ENCODE results near the gene DLST. TPM values are rescaled to one million over a fixed set of nuclear protein-coding genes. Genes with fewer than 3 reads are reported as not detected.

The DLST gene
- total RNA-seq, 1 experiment from 2014 or later = 112 TPM

DNA sequence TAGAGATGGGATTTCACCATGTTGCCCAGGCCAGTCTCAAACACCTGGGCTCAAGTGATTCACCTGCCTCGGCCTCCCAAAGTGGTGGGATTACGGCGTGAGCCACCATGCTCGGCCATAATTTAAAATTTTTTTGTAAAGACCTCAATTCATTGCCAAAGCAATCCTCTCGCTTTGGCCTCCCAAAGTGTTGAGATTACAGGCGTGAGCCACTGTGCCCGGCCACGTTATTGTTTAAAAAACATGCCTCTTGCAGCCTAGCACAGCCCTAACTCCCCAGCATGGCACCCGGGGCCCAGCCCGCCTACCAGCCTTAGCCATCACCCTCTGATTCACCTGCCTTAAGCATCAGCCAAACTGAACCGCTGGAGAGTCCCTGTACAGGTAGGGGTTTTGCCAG lies 54.4 kb downstream of the DLST start (continued):
- TF ChIP-seq, protein P1, sequence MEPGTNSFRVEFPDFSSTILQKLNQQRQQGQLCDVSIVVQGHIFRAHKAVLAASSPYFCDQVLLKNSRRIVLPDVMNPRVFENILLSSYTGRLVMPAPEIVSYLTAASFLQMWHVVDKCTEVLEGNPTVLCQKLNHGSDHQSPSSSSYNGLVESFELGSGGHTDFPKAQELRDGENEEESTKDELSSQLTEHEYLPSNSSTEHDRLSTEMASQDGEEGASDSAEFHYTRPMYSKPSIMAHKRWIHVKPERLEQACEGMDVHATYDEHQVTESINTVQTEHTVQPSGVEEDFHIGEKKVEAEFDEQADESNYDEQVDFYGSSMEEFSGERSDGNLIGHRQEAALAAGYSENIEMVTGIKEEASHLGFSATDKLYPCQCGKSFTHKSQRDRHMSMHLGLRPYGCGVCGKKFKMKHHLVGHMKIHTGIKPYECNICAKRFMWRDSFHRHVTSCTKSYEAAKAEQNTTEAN (CRISPR knock-in tag; IDR thresholded peaks at IDR 0.05) = no peak
- TF ChIP-seq TCF7 (CRISPR knock-in tag; IDR thresholded peaks at IDR 0.05; ENCODE audit: low read depth) (no peak), HMGA2 (CRISPR knock-in tag; IDR thresholded peaks at IDR 0.05) (no peak), RORB (CRISPR knock-in tag; IDR thresholded peaks at IDR 0.05) (no peak), MXD4 (CRISPR knock-in tag; IDR thresholded peaks at IDR 0.05; ENCODE audit: borderline replicate concordance) (no peak), SMAD3 (CRISPR knock-in tag; IDR thresholded peaks at IDR 0.05; ENCODE audit: borderline replicate concordance) (no peak)
- TF ChIP-seq, protein P2, sequence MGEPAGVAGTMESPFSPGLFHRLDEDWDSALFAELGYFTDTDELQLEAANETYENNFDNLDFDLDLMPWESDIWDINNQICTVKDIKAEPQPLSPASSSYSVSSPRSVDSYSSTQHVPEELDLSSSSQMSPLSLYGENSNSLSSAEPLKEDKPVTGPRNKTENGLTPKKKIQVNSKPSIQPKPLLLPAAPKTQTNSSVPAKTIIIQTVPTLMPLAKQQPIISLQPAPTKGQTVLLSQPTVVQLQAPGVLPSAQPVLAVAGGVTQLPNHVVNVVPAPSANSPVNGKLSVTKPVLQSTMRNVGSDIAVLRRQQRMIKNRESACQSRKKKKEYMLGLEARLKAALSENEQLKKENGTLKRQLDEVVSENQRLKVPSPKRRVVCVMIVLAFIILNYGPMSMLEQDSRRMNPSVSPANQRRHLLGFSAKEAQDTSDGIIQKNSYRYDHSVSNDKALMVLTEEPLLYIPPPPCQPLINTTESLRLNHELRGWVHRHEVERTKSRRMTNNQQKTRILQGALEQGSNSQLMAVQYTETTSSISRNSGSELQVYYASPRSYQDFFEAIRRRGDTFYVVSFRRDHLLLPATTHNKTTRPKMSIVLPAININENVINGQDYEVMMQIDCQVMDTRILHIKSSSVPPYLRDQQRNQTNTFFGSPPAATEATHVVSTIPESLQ (CRISPR knock-in tag; IDR thresholded peaks at IDR 0.05) = no peak

DNA sequence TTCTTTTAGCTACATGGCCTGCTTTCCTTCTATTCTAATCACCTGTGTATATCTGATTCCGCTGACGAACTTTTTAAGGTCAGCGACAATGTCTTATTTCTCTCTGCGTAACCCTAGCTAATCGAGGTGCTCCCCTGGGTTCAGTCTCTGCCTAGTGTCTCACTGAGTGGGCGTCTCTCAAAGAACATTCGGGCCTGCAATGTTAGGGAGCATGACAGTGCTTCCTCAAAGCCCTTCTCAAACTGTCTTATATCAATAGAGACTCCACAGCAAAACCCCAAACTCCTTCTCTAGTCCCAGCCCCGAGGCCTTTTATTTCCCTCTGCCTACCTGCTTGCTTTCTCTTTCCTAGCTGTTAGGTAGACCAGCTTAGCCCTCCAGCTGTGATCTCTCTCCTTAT lies 55.0 kb downstream of the DLST start:
- Mint-ChIP-seq H3K4me3 (no peak overlapping the region), H3K36me3 (no peaks in the 10 kb centered on the region), H3K4me1 (0 out of 2 replicates have a peak, but pooled peaks cover 3% of the 10 kb centered on the region), H3K27ac (no peak overlapping the region), H3K9me3 (no peaks in the 10 kb centered on the region), H3K27me3 (ENCODE audit: low read depth) (no peaks in the 10 kb centered on the region; the same call in none of the 2 replicates)
- CTCF ChIA-PET = interaction anchor here (1.1 to 2.5 kb wide), 5 partner anchors 8 to 76 kb away, joined by 3 to 23 read pairs (median 4); no protein-coding TSS in a partner anchor
- no peak for ATAC-seq
- DNase-seq (ENCODE audit: low spot score) = no peak
- POLR2A ChIA-PET = no interaction called here
- TF ChIP-seq SOX15 (CRISPR knock-in tag; IDR thresholded peaks at IDR 0.05) (no peak), NR2C2 (CRISPR knock-in tag; IDR thresholded peaks at IDR 0.05) (no peak), TEAD4 (CRISPR knock-in tag; IDR thresholded peaks at IDR 0.05) (no peak), SMAD4 (CRISPR knock-in tag; IDR thresholded peaks at IDR 0.05) (no peak), GRHL2 (CRISPR knock-in tag; IDR thresholded peaks at IDR 0.05; ENCODE audit: insufficient replicate concordance, severe bottlenecking) (no peak), NR3C1 (CRISPR knock-in tag; conservative IDR thresholded peaks at IDR 0.05; ENCODE audit: low read depth) (no peak), MYBL2 (CRISPR knock-in tag; IDR thresholded peaks at IDR 0.05) (no peak), FOXK1 (CRISPR knock-in tag; IDR thresholded peaks at IDR 0.05) (no peak), ZBTB21 (CRISPR knock-in tag; IDR thresholded peaks at IDR 0.05; ENCODE audit: borderline replicate concordance) (no peak), FOXP1 (CRISPR knock-in tag; IDR thresholded peaks at IDR 0.05; ENCODE audit: borderline replicate concordance) (no peak), ZNF121 (CRISPR knock-in tag; IDR thresholded peaks at IDR 0.05) (no peak), SP1 (CRISPR knock-in tag; conservative IDR thresholded peaks at IDR 0.05) (no peak), NFYB (CRISPR knock-in tag; conservative IDR thresholded peaks at IDR 0.05; ENCODE audit: low read depth) (no peak), GTF2I (CRISPR knock-in tag; conservative IDR thresholded peaks at IDR 0.05) (no peak)
- TF ChIP-seq, protein P3, sequence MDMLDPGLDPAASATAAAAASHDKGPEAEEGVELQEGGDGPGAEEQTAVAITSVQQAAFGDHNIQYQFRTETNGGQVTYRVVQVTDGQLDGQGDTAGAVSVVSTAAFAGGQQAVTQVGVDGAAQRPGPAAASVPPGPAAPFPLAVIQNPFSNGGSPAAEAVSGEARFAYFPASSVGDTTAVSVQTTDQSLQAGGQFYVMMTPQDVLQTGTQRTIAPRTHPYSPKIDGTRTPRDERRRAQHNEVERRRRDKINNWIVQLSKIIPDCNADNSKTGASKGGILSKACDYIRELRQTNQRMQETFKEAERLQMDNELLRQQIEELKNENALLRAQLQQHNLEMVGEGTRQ (CRISPR knock-in tag; IDR thresholded peaks at IDR 0.05) = no peak
- TF ChIP-seq, protein P4, sequence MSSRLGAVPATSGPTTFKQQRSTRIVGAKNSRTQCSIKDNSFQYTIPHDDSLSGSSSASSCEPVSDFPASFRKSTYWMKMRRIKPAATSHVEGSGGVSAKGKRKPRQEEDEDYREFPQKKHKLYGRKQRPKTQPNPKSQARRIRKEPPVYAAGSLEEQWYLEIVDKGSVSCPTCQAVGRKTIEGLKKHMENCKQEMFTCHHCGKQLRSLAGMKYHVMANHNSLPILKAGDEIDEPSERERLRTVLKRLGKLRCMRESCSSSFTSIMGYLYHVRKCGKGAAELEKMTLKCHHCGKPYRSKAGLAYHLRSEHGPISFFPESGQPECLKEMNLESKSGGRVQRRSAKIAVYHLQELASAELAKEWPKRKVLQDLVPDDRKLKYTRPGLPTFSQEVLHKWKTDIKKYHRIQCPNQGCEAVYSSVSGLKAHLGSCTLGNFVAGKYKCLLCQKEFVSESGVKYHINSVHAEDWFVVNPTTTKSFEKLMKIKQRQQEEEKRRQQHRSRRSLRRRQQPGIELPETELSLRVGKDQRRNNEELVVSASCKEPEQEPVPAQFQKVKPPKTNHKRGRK (CRISPR knock-in tag; IDR thresholded peaks at IDR 0.05; ENCODE audit: borderline replicate concordance) = no peak
- TF ChIP-seq, protein P2 (CRISPR knock-in tag; IDR thresholded peaks at IDR 0.05) = no peak
- TF ChIP-seq, protein P5, sequence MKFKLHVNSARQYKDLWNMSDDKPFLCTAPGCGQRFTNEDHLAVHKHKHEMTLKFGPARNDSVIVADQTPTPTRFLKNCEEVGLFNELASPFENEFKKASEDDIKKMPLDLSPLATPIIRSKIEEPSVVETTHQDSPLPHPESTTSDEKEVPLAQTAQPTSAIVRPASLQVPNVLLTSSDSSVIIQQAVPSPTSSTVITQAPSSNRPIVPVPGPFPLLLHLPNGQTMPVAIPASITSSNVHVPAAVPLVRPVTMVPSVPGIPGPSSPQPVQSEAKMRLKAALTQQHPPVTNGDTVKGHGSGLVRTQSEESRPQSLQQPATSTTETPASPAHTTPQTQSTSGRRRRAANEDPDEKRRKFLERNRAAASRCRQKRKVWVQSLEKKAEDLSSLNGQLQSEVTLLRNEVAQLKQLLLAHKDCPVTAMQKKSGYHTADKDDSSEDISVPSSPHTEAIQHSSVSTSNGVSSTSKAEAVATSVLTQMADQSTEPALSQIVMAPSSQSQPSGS (CRISPR knock-in tag; IDR thresholded peaks at IDR 0.05; ENCODE audit: borderline replicate concordance, low read depth) = no peak
- TF ChIP-seq, protein P6, sequence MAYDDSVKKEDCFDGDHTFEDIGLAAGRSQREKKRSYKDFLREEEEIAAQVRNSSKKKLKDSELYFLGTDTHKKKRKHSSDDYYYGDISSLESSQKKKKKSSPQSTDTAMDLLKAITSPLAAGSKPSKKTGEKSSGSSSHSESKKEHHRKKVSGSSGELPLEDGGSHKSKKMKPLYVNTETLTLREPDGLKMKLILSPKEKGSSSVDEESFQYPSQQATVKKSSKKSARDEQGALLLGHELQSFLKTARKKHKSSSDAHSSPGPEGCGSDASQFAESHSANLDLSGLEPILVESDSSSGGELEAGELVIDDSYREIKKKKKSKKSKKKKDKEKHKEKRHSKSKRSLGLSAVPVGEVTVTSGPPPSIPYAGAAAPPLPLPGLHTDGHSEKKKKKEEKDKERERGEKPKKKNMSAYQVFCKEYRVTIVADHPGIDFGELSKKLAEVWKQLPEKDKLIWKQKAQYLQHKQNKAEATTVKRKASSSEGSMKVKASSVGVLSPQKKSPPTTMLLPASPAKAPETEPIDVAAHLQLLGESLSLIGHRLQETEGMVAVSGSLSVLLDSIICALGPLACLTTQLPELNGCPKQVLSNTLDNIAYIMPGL (CRISPR knock-in tag; IDR thresholded peaks at IDR 0.05) = no peak
- TF ChIP-seq, protein P7, sequence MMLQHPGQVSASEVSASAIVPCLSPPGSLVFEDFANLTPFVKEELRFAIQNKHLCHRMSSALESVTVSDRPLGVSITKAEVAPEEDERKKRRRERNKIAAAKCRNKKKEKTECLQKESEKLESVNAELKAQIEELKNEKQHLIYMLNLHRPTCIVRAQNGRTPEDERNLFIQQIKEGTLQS (CRISPR knock-in tag; conservative IDR thresholded peaks at IDR 0.05) = no peak
